Measurements from ENCODE around the gene GPR173.
A peak's percentile ranks its signal among the peaks of the same experiment; 100 is the strongest.

- TF ChIP-seq CTCF (IDR thresholded peaks at IDR 0.05; ENCODE audit: control extremely low read depth in 1 of 3, insufficient read depth in 1 of 3, low read depth in 1 of 3, low read length in 3 of 3) = peak in 2 of 3 experiments; percentile 31 to 42; a peak in 3 of 4 replicates
- no peak for TF ChIP-seq EP300 (IDR thresholded peaks at IDR 0.05; ENCODE audit: borderline replicate concordance in 1 of 2, low read depth in 2 of 2, low read length in 2 of 2)
- no peak for TF ChIP-seq POLR2A (IDR thresholded peaks at IDR 0.05; ENCODE audit: control extremely low read depth in 1 of 2, low read depth in 2 of 2, low read length in 2 of 2)
- TF ChIP-seq NANOG (IDR thresholded peaks at IDR 0.05; ENCODE audit: insufficient read depth, low read depth, low read length, poor library complexity, severe bottlenecking) = no peak
- no peak for TF ChIP-seq TBP (IDR thresholded peaks at IDR 0.05; ENCODE audit: low read depth, low read length)
- TF ChIP-seq EGR1 (IDR thresholded peaks at IDR 0.05; ENCODE audit: borderline replicate concordance, low read depth, low read length) = no peak
- no peak for TF ChIP-seq POLR2AphosphoS5 (IDR thresholded peaks at IDR 0.05; ENCODE audit: low read depth, low read length)
- TF ChIP-seq HDAC2 (IDR thresholded peaks at IDR 0.05; ENCODE audit: borderline replicate concordance in 1 of 2, low read depth in 2 of 2, low read length in 2 of 2) = no peak
Measured at GRCh38 chrX:53018627-53019026, 30.0 kb upstream of the GPR173 start.
